ENCODE results near the gene GRIA2. TPM values are rescaled to one million over a fixed set of nuclear protein-coding genes. Genes with fewer than 3 reads are reported as not detected.

The GRIA2 gene
- total RNA-seq, 1 experiment from 2014 or later, result 0.32 TPM

GRCh38 chr4:157270552-157270951 lies 50.0 kb downstream of the GRIA2 start:
- DNase-seq (ENCODE audit: low spot score), result no peak

GRCh38 chr4:157271166-157271869 lies 50.8 kb downstream of the GRIA2 start:
- TF ChIP-seq CTCF (conservative IDR thresholded peaks at IDR 0.05; ENCODE audit: low read depth, low read length) (no peak), EZH2 (IDR thresholded peaks at IDR 0.05; ENCODE audit: borderline replicate concordance, low read depth, low read length, poor library complexity, severe bottlenecking) (no peak)
- no peaks in the 10 kb centered on the region for H3K4me1 ChIP-seq (ENCODE audit: insufficient read depth, low read length, poor library complexity, severe bottlenecking)
- no peaks in the 10 kb centered on the region for H3K27me3 ChIP-seq (replicated peaks; ENCODE audit: insufficient read depth, low read depth, low read length, poor library complexity)
- no peak overlapping the region for H3K27ac ChIP-seq (ENCODE audit: low read depth, low read length, poor library complexity, severe bottlenecking)
- H3K36me3 ChIP-seq (ENCODE audit: insufficient read depth, low read length, poor library complexity, severe bottlenecking), result no peaks in the 10 kb centered on the region
- BruUV-seq (replicated peaks), result no TSS peak
- ChIA-PET POLR2A (ENCODE audit: low non-redundant PET) (no interaction called here), CTCF (no interaction called here)
- H3K9me3 ChIP-seq (ENCODE audit: low read depth, low read length, poor library complexity, severe bottlenecking), result no peaks in the 10 kb centered on the region
- intact Hi-C loops (cut with micrococcal nuclease; ENCODE audit: unreplicated experiment), result no loop called here
- no peak overlapping the region for H3K4me3 ChIP-seq (ENCODE audit: low read depth, low read length, poor library complexity, severe bottlenecking)
- no peak for DNase-seq (ENCODE audit: low spot score)

More at GRCh38 chr4:157270552-157270951, 50.0 kb downstream of the GRIA2 start:
- BruUV-seq (replicated peaks), result no TSS peak
- no peaks in the 10 kb centered on the region for H3K27me3 ChIP-seq (replicated peaks; ENCODE audit: insufficient read depth, low read depth, low read length, poor library complexity)
- intact Hi-C loops (cut with micrococcal nuclease; ENCODE audit: unreplicated experiment), result no loop called here
- no peaks in the 10 kb centered on the region for H3K4me1 ChIP-seq (ENCODE audit: insufficient read depth, low read length, poor library complexity, severe bottlenecking)
- TF ChIP-seq CTCF (conservative IDR thresholded peaks at IDR 0.05; ENCODE audit: low read depth, low read length) (no peak), EZH2 (IDR thresholded peaks at IDR 0.05; ENCODE audit: borderline replicate concordance, low read depth, low read length, poor library complexity, severe bottlenecking) (no peak)
- no peak overlapping the region for H3K4me3 ChIP-seq (ENCODE audit: low read depth, low read length, poor library complexity, severe bottlenecking)
- CTCF ChIA-PET, result no interaction called here
- POLR2A ChIA-PET (ENCODE audit: low non-redundant PET), result no interaction called here
- no peak overlapping the region for H3K27ac ChIP-seq (ENCODE audit: low read depth, low read length, poor library complexity, severe bottlenecking)
- H3K36me3 ChIP-seq (ENCODE audit: insufficient read depth, low read length, poor library complexity, severe bottlenecking), result no peaks in the 10 kb centered on the region
- no peaks in the 10 kb centered on the region for H3K9me3 ChIP-seq (ENCODE audit: low read depth, low read length, poor library complexity, severe bottlenecking)

GRCh38 chr4:157280673-157281072 lies 60.1 kb downstream of the GRIA2 start:
- H3K27me3 ChIP-seq (replicated peaks; ENCODE audit: insufficient read depth, low read depth, low read length, poor library complexity), result no peaks in the 10 kb centered on the region
- H3K9me3 ChIP-seq (ENCODE audit: low read depth, low read length, poor library complexity, severe bottlenecking), result no peaks in the 10 kb centered on the region
- H3K36me3 ChIP-seq (ENCODE audit: insufficient read depth, low read length, poor library complexity, severe bottlenecking), result no peaks in the 10 kb centered on the region
- no TSS peak for BruUV-seq (replicated peaks)
- intact Hi-C loops (cut with micrococcal nuclease; ENCODE audit: unreplicated experiment), result no loop called here
- H3K27ac ChIP-seq (ENCODE audit: low read depth, low read length, poor library complexity, severe bottlenecking), result no peak overlapping the region
- no peaks in the 10 kb centered on the region for H3K4me1 ChIP-seq (ENCODE audit: insufficient read depth, low read length, poor library complexity, severe bottlenecking)
- DNase-seq (ENCODE audit: low spot score), result no peak
- ChIA-PET POLR2A (ENCODE audit: low non-redundant PET) (no interaction called here), CTCF (no interaction called here)
- H3K4me3 ChIP-seq (ENCODE audit: low read depth, low read length, poor library complexity, severe bottlenecking), result no peak overlapping the region
- no peak for TF ChIP-seq CTCF (conservative IDR thresholded peaks at IDR 0.05; ENCODE audit: low read depth, low read length)
- no peak for TF ChIP-seq EZH2 (IDR thresholded peaks at IDR 0.05; ENCODE audit: borderline replicate concordance, low read depth, low read length, poor library complexity, severe bottlenecking)
